ENCODE data around the gene MACROD2. TPM values are rescaled to one million over a fixed set of nuclear protein-coding genes. Genes with fewer than 3 reads are reported as not detected.

Gene MACROD2
- total RNA-seq, 4 donors from 2014 or later = 8.7 to 17.8 (median 10.8) TPM

- H3K4me1 ChIP-seq = peaks cover 0 to 17% of the 10 kb centered on the region in 2 donors
- no peak overlapping the region for H3K4me3 ChIP-seq (replicated peaks in 1 of 3)
- DNase-seq = no peak
- H3K36me3 ChIP-seq = no peaks in the 10 kb centered on the region
- H3K9me3 ChIP-seq = no peaks in the 10 kb centered on the region
- WGBS, 2 donors = 95% methylated on average over 5 of the region's 5 CpGs
- TF ChIP-seq CTCF (IDR thresholded peaks at IDR 0.05) (no peak), POLR2A (IDR thresholded peaks at IDR 0.05) (no peak)
- no peaks in the 10 kb centered on the region for H3K27me3 ChIP-seq
- no peak overlapping the region for H3K27ac ChIP-seq
- intact Hi-C loops (cut with DNase I) = no loop called here
Observed at GRCh38 chr20:15302075-15302474, 1306.8 kb downstream of the MACROD2 start.

GRCh38 chr20:15310361-15310760 is 1315.0 kb downstream of the MACROD2 start:
- intact Hi-C loops (cut with DNase I) = no loop called here
- Histone ChIP-seq H3K27ac (no peak overlapping the region), H3K4me1 (no peaks in the 10 kb centered on the region), H3K36me3 (no peaks in the 10 kb centered on the region), H3K27me3 (no peaks in the 10 kb centered on the region), H3K9me3 (no peaks in the 10 kb centered on the region), H3K4me3 (replicated peaks in 1 of 3) (no peak overlapping the region)
- no peak for DNase-seq
- no peak for TF ChIP-seq POLR2A (IDR thresholded peaks at IDR 0.05)
- no peak for TF ChIP-seq CTCF (IDR thresholded peaks at IDR 0.05)

GRCh38 chr20:15316556-15316955 is 1321.2 kb downstream of the MACROD2 start:
- no peaks in the 10 kb centered on the region for H3K36me3 ChIP-seq
- H3K4me3 ChIP-seq (replicated peaks in 1 of 3) = no peak overlapping the region
- no peaks in the 10 kb centered on the region for H3K9me3 ChIP-seq
- TF ChIP-seq POLR2A (IDR thresholded peaks at IDR 0.05) = no peak
- no peaks in the 10 kb centered on the region for H3K27me3 ChIP-seq
- peaks cover 4 to 6% of the 10 kb centered on the region in 2 donors for H3K4me1 ChIP-seq
- no peak for DNase-seq
- WGBS, 2 donors = 56 to 77% methylated on average over 1 of the region's 1 CpG
- intact Hi-C loops (cut with DNase I) = no loop called here
- no peak overlapping the region for H3K27ac ChIP-seq

- intact Hi-C loops (cut with DNase I) = no loop called here
- no peak for TF ChIP-seq CTCF (IDR thresholded peaks at IDR 0.05)
- Histone ChIP-seq H3K27ac (no peak overlapping the region), H3K36me3 (no peaks in the 10 kb centered on the region), H3K4me3 (replicated peaks in 1 of 3) (no peak overlapping the region), H3K27me3 (no peaks in the 10 kb centered on the region), H3K4me1 (peaks cover 4 to 6% of the 10 kb centered on the region in 2 donors), H3K9me3 (no peaks in the 10 kb centered on the region)
- DNase-seq = no peak
- WGBS, 2 donors = 61 to 65% methylated on average over 2 of the region's 2 CpGs
Observed at GRCh38 chr20:15317546-15318232, 1322.4 kb downstream of the MACROD2 start.

GRCh38 chr20:15318682-15319081 is 1323.4 kb downstream of the MACROD2 start:
- no peak overlapping the region for H3K27ac ChIP-seq
- TF ChIP-seq POLR2A (IDR thresholded peaks at IDR 0.05) = no peak
- DNase-seq = no peak
- no peaks in the 10 kb centered on the region for H3K36me3 ChIP-seq
- H3K9me3 ChIP-seq = no peaks in the 10 kb centered on the region
- H3K27me3 ChIP-seq = no peaks in the 10 kb centered on the region
- intact Hi-C loops (cut with DNase I) = no loop called here
- H3K4me1 ChIP-seq = peaks cover 4 to 6% of the 10 kb centered on the region in 2 donors
- no peak overlapping the region for H3K4me3 ChIP-seq (replicated peaks in 1 of 3)

- TF ChIP-seq POLR2A (IDR thresholded peaks at IDR 0.05) = no peak
- no peak for TF ChIP-seq CTCF (IDR thresholded peaks at IDR 0.05)
- Histone ChIP-seq H3K27ac (no peak overlapping the region), H3K36me3 (no peaks in the 10 kb centered on the region), H3K9me3 (no peaks in the 10 kb centered on the region), H3K27me3 (no peaks in the 10 kb centered on the region), H3K4me3 (replicated peaks in 1 of 3) (no peak overlapping the region), H3K4me1 (peaks cover 4 to 6% of the 10 kb centered on the region in 2 donors)
- no peak for DNase-seq
- WGBS, 2 donors = 84 to 95% methylated on average over 2 of the region's 2 CpGs
- intact Hi-C loops (cut with DNase I) = no loop called here
Observed at GRCh38 chr20:15319439-15319838, 1324.1 kb downstream of the MACROD2 start.
